HG02678 (cell line): ENCODE data around the gene ERGIC1.
"Not testable (repeated sequence)": the region's sequence is repeated elsewhere in the genome, so short reads cannot be mapped to it uniquely, and the experiment has no call there.

ENCODE experiments used
- ATAC-seq: cut with Tn5 transposase; IDR thresholded peaks from one replicate; pipeline ENCODE4 v1.9.1; 2021; ENCODE audit warnings: mild to moderate bottlenecking, moderate library complexity; ENCODE audit not compliant: unreplicated experiment

The ERGIC1 gene

DNA sequence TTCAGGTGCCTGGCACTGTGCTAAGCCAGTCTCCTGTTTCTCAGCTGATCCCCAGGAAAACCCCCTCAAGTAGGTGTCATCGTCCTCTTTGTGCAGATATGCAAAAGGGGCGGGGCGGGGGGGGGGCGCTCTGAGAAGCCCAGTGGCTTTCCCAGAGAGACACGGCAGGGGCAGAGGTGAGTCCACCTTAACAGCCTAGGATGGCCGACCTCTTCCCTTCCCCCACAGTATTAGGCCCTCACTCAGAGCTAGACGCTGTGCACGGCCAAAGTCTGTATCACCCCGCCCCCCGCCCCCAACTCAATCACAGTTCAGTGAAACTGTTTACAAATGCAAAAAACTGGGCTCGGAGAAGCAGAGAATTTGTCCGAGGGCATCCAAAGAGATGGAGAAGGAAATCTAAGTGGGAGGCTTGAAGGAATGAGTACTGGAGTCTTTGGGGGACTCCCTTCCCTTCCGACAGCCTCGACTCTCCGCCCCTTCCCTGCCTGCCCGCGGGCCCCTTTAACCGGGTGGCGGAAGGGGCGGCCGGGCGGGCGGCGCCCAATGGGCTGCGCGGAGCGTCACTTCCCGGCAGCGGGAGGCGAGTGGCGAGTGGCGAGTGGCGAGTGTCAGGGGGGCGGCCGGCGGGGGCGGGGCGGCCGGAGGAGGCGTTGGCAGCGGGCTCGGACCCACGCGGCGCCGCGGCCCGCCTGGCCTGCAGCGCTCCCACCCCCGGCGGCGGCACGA is at the start of gene ERGIC1:
ERGIC1 (plus strand) TSS at position 566 of the 729 bp plus-strand sequence; CDS start at position 729, 163 bp downstream.
- peak; percentile 83 for ATAC-seq

GRCh38 chr5:172785429-172786088 is 48.5 kb upstream of the ERGIC1 start:
- ATAC-seq: no peak

- ATAC-seq: no peak
Measured at GRCh38 chr5:172786736-172787462, 47.2 kb upstream of the ERGIC1 start.

DNA sequence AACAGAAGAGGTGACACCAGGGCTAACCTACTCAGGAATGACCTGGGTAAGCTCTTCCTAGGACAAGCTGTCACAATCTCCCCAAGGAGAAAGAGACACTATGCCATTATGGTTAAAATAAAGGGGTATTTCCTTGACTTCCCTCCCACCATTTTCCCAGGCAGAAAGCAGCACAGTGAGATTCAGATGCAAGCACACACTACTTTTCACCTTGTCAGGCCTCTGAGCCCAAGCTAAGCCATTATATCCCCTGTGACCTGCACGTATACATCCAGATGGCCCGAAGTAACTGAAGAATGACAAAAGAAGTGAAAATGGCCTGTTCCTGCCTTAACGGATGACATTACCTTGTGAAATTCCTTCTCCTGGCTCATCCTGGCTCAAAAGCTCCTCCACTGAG is 46.5 kb upstream of the ERGIC1 start:
- ATAC-seq: not testable (repeated sequence)

DNA sequence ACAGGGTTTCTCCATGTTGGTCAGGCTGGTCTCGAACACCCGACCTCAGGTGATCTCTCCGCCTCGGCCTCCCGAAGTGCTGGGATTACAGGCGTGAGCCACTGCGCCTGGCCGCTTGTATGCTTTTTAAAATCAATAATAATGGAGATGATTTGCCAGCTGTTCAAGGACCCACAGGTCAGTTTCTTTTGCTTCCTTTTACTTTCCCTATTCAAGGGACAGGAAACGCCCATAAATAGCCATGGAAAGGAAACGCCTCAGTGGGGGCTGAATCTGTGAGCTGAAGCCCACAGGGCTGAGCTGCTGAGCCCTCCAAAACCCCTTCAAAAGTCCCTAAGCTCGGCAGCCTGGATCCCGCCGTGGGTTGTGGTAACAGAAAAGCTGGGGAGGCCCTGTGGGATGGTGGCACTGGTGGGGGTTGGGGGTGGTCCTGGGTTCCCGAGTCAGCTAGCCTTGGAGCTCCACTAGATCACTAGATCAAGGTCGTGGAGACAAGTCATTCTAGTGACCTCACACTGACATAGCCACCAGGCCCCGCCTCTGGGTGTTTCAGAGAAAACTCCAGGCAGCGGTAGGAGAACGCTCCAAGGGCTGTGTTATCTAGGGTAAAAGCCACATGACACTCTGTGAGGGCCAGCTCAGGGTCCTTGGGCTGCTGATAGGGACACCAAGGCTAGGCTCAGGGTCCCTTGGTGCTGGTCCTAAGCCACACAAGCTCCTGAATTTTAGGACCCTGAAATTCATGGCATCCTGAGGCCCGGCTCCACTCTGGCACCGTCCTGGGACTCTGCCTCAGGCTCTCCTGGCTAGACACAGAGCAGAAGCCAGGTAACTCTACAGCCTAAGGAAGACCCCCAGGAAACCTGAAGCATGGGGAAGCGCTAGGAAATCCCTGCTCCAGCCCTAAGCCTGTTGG is 45.0 kb upstream of the ERGIC1 start:
- no peak for ATAC-seq

DNA sequence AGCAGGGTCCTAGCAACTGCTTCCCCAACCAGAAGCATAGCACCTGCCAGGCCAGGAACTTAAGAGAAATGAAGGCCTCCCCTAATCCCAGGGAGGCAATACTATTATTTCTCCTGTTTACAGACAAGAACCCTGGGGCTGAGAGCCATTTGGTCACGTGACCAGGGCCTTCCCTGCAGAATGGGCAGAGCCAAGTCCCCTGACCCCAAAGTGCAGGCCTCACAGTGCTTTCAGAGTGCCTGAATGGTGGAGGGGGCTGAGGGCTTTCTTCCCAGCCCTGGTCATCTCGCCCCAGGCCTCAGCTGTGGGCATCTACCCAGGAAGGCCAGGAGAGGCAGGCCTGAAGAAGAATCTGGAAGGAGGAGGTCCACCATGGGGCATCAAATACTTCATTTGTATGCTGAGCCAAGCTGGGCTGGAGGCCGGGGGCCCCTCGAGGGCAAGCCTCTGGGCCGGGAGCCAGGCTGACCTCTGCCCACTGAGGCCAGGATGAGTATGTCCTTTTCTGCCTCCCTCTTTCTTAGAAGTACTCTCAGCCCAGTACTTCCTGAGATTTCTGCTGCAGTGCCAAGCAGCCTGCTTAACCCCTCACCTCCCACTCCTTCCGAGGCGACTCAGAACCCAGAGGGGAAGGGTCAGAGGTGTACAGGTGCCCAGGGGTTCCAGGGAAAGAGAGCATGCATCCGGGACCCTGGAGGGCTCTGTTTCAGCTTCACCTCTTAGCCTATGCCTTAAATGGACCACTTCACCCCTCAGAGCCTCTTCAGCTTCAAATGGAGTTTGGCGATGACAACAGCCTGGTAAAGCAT is 44.2 kb upstream of the ERGIC1 start:
- ATAC-seq: no peak

DNA sequence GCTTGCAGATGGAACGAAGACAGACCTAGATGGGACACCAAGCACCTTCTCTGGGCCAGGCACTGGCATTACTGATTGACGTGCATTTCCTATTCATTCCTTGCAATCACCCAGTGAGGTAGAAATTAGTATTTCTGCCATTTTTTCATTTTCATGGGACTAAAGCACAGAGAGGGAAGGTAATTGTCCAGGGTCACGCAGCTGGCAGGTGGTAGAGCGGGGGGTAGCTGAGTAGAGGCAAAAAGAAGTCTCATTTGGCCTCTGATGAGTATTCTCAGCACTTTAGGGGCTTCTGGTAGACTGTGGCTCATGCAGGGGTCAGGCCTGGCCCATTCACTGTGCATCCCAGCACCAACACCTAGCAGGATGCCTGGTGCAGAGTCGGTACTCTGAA is 43.6 kb upstream of the ERGIC1 start:
- ATAC-seq: no peak

DNA sequence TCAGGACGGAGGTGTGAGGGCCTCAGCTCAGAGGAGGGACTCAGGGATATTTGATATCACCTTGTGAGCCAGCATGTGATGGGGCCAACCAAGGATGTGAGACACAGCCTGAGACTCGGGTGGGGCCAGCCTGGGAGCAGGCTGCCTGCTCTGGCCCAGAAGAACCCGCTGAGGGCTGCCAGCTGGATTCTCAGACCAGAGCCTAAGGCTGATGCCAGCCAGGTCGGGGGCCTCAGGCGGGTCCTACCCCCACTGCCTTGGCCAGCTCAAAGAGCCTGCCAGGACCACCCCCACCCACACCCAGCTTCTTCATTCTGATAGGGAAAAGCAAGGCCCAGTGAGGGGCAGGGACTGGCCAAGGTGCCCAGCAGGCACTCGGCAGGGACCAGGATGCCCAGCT is 42.8 kb upstream of the ERGIC1 start:
- ATAC-seq: no peak

DNA sequence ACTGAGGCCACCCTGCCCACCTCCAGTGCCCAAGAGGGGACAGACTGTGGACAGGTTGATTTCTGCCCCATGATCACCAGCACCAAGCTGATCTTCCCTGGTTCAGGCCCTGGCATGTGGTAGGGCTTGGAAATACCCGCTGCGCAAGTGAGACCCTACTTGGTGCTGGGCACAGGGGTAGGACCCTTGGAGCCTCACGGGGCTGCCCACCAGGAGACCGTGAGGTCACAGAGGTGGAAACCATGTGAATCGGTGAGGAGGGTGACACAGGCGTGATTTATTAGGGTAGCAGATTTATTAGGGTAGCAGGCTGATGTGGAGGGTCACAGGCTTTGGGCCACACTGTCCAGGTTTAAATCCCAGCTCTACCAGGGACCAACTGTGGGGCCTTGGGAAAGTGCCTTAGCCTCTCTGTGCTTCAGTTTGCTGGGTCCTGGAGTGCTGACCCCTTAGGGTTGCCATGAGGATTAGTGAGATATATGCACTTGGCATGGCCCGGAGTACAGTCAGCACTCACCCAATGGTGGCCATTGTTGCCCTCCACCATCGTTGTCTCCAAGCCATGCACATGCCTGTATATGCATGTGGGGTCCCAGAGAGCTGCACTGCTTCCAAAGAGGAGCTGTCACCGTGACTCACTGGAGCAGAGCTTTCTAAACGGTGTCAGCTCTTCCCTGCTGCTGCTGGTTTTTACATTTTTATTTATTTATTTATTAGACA is 42.2 kb upstream of the ERGIC1 start:
- ATAC-seq: no peak

DNA sequence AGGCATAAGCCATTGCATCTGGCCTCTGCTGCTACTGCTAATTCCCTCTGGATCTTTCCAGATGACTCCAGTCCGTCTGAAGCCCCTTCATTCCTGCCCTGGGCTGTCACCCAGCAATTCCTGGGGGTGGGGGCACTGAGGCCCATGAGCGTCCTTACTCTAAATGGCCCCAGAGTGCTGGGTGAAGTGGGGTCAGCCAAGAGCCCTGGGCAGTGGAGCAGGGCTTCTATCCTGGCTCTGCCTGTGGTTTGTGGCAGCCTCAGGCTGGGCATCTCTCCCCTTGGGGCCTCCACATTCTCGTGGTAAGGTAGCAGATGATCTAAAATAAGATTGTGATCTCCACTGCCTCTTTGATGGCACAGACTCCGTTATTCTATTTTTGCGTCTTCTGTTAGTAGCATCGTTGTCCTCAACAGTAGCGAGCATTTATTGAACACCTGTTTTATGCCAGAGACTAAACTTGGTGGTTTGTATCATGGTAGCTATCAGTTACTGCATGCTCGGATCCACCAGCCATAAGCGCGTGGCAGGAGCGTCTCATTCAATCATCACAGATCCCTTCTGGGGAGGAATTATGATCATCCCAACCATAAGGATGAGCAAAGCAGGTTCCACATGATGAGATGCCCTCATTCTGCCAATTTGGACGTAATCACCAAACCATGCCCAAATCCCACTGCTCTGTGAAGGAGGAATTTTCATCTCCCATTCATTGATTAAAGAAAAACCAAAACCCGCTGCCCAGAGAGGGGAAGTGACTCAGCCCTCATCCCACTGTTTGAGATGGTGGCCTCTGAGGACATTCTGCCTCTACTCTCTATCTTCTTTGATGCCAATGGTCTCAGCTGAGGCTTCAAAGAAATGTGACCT is 41.1 kb upstream of the ERGIC1 start:
- ATAC-seq: no peak

GRCh38 chr5:172793577-172794488 is 40.2 kb upstream of the ERGIC1 start:
- ATAC-seq: no peak

DNA sequence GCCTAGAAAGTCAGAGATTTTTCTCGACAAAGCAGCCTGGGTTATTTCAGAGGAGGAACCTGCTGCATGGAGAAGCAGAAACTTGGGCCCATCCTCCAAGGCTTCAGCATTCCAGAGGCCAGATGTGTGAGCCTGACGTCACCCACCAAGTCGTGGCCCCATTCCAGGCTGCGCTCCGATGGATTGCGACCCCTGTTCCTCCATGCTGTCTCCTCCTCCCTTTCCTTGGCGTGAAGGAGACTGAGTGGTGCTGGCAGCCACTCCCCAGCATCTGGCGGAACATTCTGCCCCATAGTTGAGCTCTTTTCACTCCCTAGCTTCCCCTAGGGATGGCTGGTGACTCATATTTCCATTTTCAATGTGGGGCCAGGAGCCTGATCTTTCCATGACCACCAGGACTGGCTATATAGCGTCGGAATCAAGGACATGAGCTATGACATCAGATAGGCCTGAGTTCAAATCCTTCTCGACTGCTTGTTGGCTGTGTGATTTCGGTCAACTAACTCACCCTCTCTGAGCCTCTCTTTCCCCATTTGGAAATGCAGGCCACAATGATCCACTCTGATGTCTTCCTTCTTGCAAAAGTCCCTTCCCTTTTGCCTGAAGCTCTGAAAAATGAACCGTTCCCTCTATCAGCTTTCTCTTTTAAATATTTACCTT is 38.6 kb upstream of the ERGIC1 start:
- ATAC-seq: no peak

- ATAC-seq: no peak
Measured at GRCh38 chr5:172796306-172796705, 37.7 kb upstream of the ERGIC1 start.

DNA sequence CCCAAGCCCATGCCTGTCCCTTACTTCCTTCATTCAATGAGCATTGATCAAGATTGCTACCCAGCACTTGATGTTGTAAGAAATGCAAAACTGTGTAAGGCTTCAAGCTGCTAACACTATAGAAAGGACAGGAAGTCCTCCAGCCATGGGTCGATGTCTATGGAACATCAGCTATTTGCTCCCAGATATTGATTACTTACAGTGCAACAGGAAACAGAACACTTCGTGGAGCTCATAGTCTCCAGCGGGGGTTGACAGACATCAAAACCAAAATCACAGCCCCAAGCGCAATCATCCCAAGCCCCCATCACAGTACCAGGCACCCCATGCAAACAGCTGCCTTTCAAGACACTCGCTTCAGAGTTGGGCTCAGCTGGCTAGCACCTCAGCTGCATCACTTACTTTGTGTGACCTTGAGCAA is 36.3 kb upstream of the ERGIC1 start:
- no peak for ATAC-seq

DNA sequence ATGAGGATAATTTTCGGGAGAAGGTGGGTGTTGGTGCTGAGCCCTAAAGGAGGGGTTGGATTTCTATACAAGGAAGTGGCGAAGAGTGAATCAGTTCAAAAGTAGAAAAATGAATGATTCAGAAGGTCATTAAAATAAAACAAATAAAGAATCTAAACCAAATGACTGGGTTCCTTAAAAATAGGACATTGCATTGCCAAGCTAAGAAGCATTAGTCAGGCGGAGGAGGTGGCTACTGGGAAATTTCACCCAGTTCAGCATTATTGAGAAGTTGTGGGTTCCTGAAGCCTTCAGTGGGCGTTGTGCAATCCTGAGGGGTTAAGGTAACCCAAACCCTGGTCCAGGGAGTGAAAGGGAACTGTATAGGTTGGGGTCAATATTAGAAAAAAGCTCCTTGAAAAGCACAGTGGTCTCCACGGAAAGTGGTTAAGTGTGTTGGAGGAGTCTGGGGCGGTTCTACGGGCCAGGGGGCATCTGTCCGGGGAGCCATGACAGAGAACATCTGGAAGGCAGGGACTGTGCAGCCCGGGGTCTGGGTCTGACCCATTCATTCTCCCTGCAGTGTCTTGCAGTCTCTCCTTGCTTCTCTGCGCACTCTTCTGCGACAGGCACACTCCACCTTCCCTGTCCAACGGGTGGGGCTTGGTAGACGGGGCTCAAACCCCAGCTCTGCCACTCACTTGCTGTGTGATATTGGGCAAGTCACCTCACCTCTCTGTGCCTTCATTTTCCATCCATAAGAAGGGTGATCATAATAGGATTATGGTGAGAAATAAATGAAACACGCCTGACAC is 35.4 kb upstream of the ERGIC1 start:
- ATAC-seq: no peak

DNA sequence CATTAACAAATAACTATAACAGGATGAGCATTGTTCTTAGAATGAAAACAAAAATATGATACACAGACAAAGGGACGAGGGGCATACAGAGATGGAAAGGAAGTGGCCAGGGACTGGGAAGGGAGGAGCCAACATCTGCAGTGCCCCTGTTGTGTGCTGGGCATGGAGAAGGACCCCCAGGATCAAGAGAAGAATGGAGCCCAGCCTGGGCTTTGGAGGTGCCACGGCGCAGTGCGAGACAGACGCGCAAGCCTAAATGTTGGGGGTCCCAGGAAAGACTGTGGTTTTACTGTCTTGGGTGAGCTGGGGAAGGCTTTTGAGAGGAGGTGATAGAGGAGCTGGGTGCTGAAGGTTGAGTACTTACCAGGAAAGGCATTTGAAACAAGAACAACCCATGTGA is 34.6 kb upstream of the ERGIC1 start:
- no peak for ATAC-seq
